ENCODE results near the gene PHKG1.

DNA sequence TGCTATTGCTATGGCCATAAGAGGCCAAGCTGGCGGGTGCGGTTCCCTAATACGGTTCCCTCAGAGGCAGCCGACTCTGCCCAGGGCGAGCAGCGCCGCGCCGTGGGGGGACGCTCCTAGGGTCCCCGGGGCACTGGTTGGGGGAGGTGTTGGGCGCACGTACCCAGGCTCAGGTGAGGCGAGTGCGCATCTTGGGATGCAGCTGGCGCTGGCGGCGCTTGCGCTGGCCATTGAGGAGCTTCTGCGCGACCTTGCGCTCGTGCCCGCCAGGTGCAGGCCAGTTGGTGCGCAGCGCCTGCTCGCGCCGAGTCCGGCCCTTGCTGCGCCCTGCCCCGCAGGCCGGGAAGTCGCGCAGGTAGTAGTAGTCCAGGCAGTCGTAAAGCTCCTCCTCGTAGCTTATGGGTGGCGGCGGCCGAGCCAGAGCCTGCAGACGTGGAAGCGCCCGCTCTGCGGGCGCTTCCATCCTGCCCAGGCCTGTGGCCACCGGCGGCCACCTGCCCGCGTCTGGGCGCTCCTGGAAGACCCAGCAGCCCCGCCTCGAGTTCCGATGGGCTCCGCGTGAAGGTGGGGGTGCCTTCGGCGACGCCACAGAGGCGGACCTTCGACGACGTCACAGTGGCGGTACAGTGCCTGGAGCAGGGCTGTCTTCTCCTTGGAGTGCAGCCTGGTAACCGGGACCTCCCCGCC is 23.2 kb upstream of the PHKG1 start, which contains the start of gene NUPR2:
- TF ChIP-seq, protein P1, sequence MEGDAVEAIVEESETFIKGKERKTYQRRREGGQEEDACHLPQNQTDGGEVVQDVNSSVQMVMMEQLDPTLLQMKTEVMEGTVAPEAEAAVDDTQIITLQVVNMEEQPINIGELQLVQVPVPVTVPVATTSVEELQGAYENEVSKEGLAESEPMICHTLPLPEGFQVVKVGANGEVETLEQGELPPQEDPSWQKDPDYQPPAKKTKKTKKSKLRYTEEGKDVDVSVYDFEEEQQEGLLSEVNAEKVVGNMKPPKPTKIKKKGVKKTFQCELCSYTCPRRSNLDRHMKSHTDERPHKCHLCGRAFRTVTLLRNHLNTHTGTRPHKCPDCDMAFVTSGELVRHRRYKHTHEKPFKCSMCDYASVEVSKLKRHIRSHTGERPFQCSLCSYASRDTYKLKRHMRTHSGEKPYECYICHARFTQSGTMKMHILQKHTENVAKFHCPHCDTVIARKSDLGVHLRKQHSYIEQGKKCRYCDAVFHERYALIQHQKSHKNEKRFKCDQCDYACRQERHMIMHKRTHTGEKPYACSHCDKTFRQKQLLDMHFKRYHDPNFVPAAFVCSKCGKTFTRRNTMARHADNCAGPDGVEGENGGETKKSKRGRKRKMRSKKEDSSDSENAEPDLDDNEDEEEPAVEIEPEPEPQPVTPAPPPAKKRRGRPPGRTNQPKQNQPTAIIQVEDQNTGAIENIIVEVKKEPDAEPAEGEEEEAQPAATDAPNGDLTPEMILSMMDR (IDR thresholded peaks at IDR 0.05), result no peak
- TF ChIP-seq POLR2A (IDR thresholded peaks at IDR 0.05), result no peak
- TF ChIP-seq EP300 (IDR thresholded peaks at IDR 0.05), result no peak
- TF ChIP-seq POLR2AphosphoS5 (IDR thresholded peaks at IDR 0.05), result peak in 1 of 3 donors; percentile 16

All from stomach (tissue), 4 donors.